Measurements from ENCODE around the gene DMKN. TPM values are rescaled to one million over a fixed set of nuclear protein-coding genes. Genes with fewer than 3 reads are reported as not detected.

DMKN gene
- total and polyA plus RNA-seq, 9 of the 15 experiments (the other 6 are each of a cell fraction or from before 2014, with no cell fraction given): 0.36 to 0.53 TPM; not detected in 7

DNA sequence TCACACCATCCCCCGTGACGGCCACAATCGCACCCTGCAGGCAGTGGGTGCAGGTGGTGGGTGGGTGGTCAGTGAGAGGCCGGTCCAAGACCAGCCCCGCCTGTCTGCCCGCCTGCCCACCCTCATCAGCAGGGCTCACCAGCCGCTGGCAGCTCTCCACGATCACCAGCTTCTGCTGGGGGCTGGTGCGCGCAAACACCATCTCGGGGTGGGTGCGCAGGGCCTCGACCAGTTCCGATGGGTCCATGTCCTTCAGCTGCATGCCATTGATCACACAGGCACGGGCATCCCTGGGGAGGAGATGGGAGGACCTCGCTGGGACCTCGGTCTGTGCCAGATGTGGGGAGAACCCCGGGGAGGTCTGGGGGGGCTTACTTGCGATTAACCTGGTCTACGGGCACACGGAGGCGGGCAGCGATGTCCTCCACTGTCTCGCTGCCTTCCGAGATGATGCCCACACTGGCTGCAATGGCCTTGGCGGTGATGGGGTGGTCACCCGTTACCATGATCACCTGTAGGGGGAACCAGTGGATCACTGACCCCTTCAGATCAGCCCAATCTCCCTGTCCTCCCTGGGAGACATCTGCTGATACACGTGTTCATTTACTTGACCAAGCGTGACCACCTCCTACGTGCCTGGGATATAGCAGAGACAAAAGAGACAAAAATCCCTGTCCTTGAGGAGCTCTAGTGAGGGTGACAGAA lies 42.0 kb upstream of the DMKN start (continued):
- TF ChIP-seq, protein P1, sequence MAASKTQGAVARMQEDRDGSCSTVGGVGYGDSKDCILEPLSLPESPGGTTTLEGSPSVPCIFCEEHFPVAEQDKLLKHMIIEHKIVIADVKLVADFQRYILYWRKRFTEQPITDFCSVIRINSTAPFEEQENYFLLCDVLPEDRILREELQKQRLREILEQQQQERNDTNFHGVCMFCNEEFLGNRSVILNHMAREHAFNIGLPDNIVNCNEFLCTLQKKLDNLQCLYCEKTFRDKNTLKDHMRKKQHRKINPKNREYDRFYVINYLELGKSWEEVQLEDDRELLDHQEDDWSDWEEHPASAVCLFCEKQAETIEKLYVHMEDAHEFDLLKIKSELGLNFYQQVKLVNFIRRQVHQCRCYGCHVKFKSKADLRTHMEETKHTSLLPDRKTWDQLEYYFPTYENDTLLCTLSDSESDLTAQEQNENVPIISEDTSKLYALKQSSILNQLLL (CRISPR knock-in tag; IDR thresholded peaks at IDR 0.05; ENCODE audit: borderline replicate concordance): no peak
- TF ChIP-seq POLR2AphosphoS2 (IDR thresholded peaks at IDR 0.05; ENCODE audit: low read length) (no peak), KAT8 (IDR thresholded peaks at IDR 0.05; ENCODE audit: low read depth) (no peak), CSDE1 (IDR thresholded peaks at IDR 0.05) (no peak), NR4A1 (CRISPR knock-in tag; IDR thresholded peaks at IDR 0.05) (no peak), NR4A1 (tag; IDR thresholded peaks at IDR 0.05) (no peak), HMGN3 (IDR thresholded peaks at IDR 0.05; ENCODE audit: borderline replicate concordance, extremely low read depth, insufficient read length, low read depth, low read length) (no peak), SOX6 (IDR thresholded peaks at IDR 0.05) (no peak), POLR3A (IDR thresholded peaks at IDR 0.05; ENCODE audit: borderline replicate concordance, extremely low read depth, insufficient read depth, insufficient read length) (no peak), SRSF7 (optimal IDR thresholded peaks at IDR 0.05; ENCODE audit: low read depth, low read length) (no peak), ZFP36 (IDR thresholded peaks at IDR 0.05; ENCODE audit: low read depth, low read length, partially characterized antibody) (no peak), HDAC2 (IDR thresholded peaks at IDR 0.05) (0 out of 2 replicates have a peak, but pooled peaks have one; percentile 10), TCF7L2 (IDR thresholded peaks at IDR 0.05; ENCODE audit: low read depth, low read length) (no peak), HIVEP1 (CRISPR knock-in tag; IDR thresholded peaks at IDR 0.05) (no peak), KDM2B (CRISPR knock-in tag; IDR thresholded peaks at IDR 0.05) (no peak)
- TF ChIP-seq, protein P2, sequence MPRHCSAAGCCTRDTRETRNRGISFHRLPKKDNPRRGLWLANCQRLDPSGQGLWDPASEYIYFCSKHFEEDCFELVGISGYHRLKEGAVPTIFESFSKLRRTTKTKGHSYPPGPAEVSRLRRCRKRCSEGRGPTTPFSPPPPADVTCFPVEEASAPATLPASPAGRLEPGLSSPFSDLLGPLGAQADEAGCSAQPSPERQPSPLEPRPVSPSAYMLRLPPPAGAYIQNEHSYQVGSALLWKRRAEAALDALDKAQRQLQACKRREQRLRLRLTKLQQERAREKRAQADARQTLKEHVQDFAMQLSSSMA (CRISPR knock-in tag; IDR thresholded peaks at IDR 0.05): no peak
- TF ChIP-seq, protein P3, sequence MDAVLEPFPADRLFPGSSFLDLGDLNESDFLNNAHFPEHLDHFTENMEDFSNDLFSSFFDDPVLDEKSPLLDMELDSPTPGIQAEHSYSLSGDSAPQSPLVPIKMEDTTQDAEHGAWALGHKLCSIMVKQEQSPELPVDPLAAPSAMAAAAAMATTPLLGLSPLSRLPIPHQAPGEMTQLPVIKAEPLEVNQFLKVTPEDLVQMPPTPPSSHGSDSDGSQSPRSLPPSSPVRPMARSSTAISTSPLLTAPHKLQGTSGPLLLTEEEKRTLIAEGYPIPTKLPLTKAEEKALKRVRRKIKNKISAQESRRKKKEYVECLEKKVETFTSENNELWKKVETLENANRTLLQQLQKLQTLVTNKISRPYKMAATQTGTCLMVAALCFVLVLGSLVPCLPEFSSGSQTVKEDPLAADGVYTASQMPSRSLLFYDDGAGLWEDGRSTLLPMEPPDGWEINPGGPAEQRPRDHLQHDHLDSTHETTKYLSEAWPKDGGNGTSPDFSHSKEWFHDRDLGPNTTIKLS (IDR thresholded peaks at IDR 0.05; ENCODE audit: borderline replicate concordance, low read depth): no peak
- TF ChIP-seq, protein P4, sequence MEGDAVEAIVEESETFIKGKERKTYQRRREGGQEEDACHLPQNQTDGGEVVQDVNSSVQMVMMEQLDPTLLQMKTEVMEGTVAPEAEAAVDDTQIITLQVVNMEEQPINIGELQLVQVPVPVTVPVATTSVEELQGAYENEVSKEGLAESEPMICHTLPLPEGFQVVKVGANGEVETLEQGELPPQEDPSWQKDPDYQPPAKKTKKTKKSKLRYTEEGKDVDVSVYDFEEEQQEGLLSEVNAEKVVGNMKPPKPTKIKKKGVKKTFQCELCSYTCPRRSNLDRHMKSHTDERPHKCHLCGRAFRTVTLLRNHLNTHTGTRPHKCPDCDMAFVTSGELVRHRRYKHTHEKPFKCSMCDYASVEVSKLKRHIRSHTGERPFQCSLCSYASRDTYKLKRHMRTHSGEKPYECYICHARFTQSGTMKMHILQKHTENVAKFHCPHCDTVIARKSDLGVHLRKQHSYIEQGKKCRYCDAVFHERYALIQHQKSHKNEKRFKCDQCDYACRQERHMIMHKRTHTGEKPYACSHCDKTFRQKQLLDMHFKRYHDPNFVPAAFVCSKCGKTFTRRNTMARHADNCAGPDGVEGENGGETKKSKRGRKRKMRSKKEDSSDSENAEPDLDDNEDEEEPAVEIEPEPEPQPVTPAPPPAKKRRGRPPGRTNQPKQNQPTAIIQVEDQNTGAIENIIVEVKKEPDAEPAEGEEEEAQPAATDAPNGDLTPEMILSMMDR (IDR thresholded peaks at IDR 0.05 in 2 of 3, conservative IDR thresholded peaks at IDR 0.05 in 1 of 3; ENCODE audit: insufficient read depth in 2 of 3, low read depth in 1 of 3, low read length in 3 of 3): peak; percentile 59 to 65 (median 61); a peak in 5 of 6 replicates
- TF ChIP-seq, protein P5, sequence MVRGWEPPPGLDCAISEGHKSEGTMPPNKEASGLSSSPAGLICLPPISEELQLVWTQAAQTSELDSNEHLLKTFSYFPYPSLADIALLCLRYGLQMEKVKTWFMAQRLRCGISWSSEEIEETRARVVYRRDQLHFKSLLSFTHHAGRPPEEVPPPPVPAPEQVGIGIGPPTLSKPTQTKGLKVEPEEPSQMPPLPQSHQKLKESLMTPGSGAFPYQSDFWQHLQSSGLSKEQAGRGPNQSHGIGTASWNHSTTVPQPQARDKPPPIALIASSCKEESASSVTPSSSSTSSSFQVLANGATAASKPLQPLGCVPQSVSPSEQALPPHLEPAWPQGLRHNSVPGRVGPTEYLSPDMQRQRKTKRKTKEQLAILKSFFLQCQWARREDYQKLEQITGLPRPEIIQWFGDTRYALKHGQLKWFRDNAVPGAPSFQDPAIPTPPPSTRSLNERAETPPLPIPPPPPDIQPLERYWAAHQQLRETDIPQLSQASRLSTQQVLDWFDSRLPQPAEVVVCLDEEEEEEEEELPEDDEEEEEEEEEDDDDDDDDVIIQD (CRISPR knock-in tag; IDR thresholded peaks at IDR 0.05): no peak
- TF ChIP-seq, protein P6, sequence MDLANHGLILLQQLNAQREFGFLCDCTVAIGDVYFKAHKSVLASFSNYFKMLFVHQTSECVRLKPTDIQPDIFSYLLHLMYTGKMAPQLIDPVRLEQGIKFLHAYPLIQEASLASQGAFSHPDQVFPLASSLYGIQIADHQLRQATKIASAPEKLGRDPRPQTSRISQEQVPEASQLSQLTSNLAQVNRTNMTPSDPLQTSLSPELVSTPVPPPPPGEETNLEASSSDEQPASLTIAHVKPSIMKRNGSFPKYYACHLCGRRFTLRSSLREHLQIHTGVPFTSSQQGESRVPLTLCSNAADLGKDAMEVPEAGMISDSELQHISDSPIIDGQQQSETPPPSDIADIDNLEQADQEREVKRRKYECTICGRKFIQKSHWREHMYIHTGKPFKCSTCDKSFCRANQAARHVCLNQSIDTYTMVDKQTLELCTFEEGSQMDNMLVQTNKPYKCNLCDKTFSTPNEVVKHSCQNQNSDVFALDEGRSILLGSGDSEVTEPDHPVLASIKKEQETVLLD (IDR thresholded peaks at IDR 0.05): no peak
